ENCODE measurements around the gene ELF3.

ELF3 gene

GRCh38 chr1:201970334-201971159, 39.8 kb upstream of the ELF3 start:
- peaks cover 33% of the 10 kb centered on the region for H3K36me3 ChIP-seq (replicated peaks)
- no peak for TF ChIP-seq CTCF (IDR thresholded peaks at IDR 0.05; ENCODE audit: low read depth, low read length, missing control alignments)
- H3K27me3 ChIP-seq (replicated peaks): no peaks in the 10 kb centered on the region
- in situ Hi-C loops (cut with HindIII; ENCODE audit: low pct_ligation_motif_present, low sequenced_read_pairs): no loop called here
- peak; percentile 48 for DNase-seq
- H3K27ac ChIP-seq: no peak overlapping the region
- no peak overlapping the region for H3K4me3 ChIP-seq (ENCODE audit: low read depth, low read length)

GRCh38 chr1:201982082-201982622, 28.2 kb upstream of the ELF3 start:
- Histone ChIP-seq H3K36me3 (replicated peaks) (no peaks in the 10 kb centered on the region), H3K27ac (no peak overlapping the region), H3K27me3 (replicated peaks) (no peaks in the 10 kb centered on the region), H3K4me3 (ENCODE audit: low read depth, low read length) (peak overlapping the region; percentile 64)
- DNase-seq: peak; percentile 47
- in situ Hi-C loops (cut with HindIII; ENCODE audit: low pct_ligation_motif_present, low sequenced_read_pairs): no loop called here
- TF ChIP-seq CTCF (IDR thresholded peaks at IDR 0.05; ENCODE audit: low read depth, low read length, missing control alignments): no peak

- TF ChIP-seq CTCF (IDR thresholded peaks at IDR 0.05; ENCODE audit: low read depth, low read length, missing control alignments): peak; percentile 29
- H3K36me3 ChIP-seq (replicated peaks): no peaks in the 10 kb centered on the region
- H3K27me3 ChIP-seq (replicated peaks): no peaks in the 10 kb centered on the region
- peak; percentile 61 for DNase-seq
- H3K4me3 ChIP-seq (ENCODE audit: low read depth, low read length): peak within 1 kb of the TSS; percentile 64
- in situ Hi-C loops (cut with HindIII; ENCODE audit: low pct_ligation_motif_present, low sequenced_read_pairs): no loop called here
- peak within 1 kb of the TSS; percentile 52 for H3K27ac ChIP-seq
Observed at GRCh38 chr1:201982623-201983379, 27.6 kb upstream of the ELF3 start, which contains the start of gene RNPEP. RNPEP (plus strand) TSS chr1:201982648; CDS start chr1:201982667, 19 bp downstream.

GRCh38 chr1:201983380-201983805, 27.0 kb upstream of the ELF3 start:
- no peak for TF ChIP-seq CTCF (IDR thresholded peaks at IDR 0.05; ENCODE audit: low read depth, low read length, missing control alignments)
- H3K27me3 ChIP-seq (replicated peaks): no peaks in the 10 kb centered on the region
- peak overlapping the region; percentile 64 for H3K4me3 ChIP-seq (ENCODE audit: low read depth, low read length)
- H3K27ac ChIP-seq: peak overlapping the region; percentile 52
- DNase-seq: no peak
- in situ Hi-C loops (cut with HindIII; ENCODE audit: low pct_ligation_motif_present, low sequenced_read_pairs): no loop called here
- H3K36me3 ChIP-seq (replicated peaks): no peaks in the 10 kb centered on the region

- H3K36me3 ChIP-seq (replicated peaks): peaks cover 7% of the 10 kb centered on the region
- H3K4me3 ChIP-seq (ENCODE audit: low read depth, low read length): no peak overlapping the region
- no peaks in the 10 kb centered on the region for H3K27me3 ChIP-seq (replicated peaks)
- no peak for TF ChIP-seq CTCF (IDR thresholded peaks at IDR 0.05; ENCODE audit: low read depth, low read length, missing control alignments)
- in situ Hi-C loops (cut with HindIII; ENCODE audit: low pct_ligation_motif_present, low sequenced_read_pairs): no loop called here
- no peak for DNase-seq
- no peak overlapping the region for H3K27ac ChIP-seq
Observed at GRCh38 chr1:201984446-201984845, 25.9 kb upstream of the ELF3 start.

Data from brain microvascular endothelial cell (primary cell).